ENCODE data around the gene ARL8A. TPM values are rescaled to one million over a fixed set of nuclear protein-coding genes. Genes with fewer than 3 reads are reported as not detected.

The ARL8A gene
- total and polyA plus RNA-seq, 2 experiments from 2014 or later = 42.1 to 45.3 TPM

DNA sequence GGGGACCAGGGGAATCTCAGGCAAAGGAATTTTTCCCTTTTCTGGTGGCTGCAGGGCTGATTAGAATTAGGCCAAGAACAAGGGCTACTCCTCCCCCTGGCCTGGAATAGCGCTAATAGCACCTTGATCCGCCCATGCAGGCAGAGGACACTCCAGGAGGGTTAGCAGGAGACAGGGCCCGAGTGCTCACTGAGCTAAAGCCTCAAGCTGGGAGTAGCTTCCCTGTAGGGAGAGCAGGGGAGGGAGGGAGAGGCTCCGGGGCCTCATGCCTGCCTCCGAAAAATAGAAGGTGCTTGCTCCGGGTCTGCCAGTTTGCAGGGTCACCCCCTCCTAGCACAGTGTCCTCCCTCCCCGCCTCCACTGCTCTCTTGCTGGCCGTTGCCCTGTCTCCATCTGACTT lies 12.1 kb upstream of the ARL8A start:
- TF ChIP-seq, protein P1, sequence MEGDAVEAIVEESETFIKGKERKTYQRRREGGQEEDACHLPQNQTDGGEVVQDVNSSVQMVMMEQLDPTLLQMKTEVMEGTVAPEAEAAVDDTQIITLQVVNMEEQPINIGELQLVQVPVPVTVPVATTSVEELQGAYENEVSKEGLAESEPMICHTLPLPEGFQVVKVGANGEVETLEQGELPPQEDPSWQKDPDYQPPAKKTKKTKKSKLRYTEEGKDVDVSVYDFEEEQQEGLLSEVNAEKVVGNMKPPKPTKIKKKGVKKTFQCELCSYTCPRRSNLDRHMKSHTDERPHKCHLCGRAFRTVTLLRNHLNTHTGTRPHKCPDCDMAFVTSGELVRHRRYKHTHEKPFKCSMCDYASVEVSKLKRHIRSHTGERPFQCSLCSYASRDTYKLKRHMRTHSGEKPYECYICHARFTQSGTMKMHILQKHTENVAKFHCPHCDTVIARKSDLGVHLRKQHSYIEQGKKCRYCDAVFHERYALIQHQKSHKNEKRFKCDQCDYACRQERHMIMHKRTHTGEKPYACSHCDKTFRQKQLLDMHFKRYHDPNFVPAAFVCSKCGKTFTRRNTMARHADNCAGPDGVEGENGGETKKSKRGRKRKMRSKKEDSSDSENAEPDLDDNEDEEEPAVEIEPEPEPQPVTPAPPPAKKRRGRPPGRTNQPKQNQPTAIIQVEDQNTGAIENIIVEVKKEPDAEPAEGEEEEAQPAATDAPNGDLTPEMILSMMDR (IDR thresholded peaks at IDR 0.05; ENCODE audit: low read depth, low read length) = no peak

DNA sequence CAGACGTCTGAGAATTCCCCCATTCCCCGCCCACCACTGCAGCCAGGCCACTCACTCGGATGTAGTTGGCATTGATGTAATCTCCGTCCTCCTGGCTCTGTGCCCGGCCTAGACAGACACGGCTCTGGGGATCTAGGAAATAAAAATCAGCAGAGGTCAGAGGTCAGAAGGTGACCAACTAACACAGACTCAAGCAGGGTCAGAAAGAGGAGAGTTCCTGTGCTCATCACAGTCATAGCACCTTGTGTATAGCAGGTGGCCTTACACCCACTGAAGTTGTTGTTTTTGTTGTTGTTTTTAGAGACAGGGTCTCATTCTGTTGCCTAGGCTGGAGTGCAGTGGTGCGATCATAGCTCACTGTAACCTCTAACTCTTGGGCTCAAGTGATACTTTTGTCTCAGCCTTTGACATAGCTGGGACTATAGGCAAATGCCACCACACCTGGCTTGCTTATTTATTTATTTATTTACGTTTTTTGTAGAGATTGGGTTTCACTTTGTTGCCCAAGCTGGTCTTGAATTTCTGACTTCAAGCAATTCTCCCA lies 11.0 kb upstream of the ARL8A start:
- TF ChIP-seq, protein P1 (IDR thresholded peaks at IDR 0.05; ENCODE audit: low read depth, low read length) = no peak
- Histone ChIP-seq H3K9me3 (ENCODE audit: low read depth) (no peaks in the 10 kb centered on the region), H3K27me3 (no peaks in the 10 kb centered on the region), H3K27ac (no peak overlapping the region), H3K4me1 (ENCODE audit: low read depth) (peaks cover 3% of the 10 kb centered on the region), H3K4me3 (no peak overlapping the region), H3K36me3 (no peaks in the 10 kb centered on the region)
- no peak for DNase-seq (ENCODE audit: low read depth in 1 of 2, low spot score in 1 of 2)

More for the DNA sequence above, 12.1 kb upstream of the ARL8A start:
- H3K27ac ChIP-seq = no peak overlapping the region
- no peaks in the 10 kb centered on the region for H3K36me3 ChIP-seq
- no peaks in the 10 kb centered on the region for H3K27me3 ChIP-seq
- DNase-seq (ENCODE audit: low read depth in 1 of 2, low spot score in 1 of 2) = no peak
- H3K4me1 ChIP-seq (ENCODE audit: low read depth) = peaks cover 10% of the 10 kb centered on the region
- H3K4me3 ChIP-seq = no peak overlapping the region
- H3K9me3 ChIP-seq (ENCODE audit: low read depth) = no peaks in the 10 kb centered on the region

DNA sequence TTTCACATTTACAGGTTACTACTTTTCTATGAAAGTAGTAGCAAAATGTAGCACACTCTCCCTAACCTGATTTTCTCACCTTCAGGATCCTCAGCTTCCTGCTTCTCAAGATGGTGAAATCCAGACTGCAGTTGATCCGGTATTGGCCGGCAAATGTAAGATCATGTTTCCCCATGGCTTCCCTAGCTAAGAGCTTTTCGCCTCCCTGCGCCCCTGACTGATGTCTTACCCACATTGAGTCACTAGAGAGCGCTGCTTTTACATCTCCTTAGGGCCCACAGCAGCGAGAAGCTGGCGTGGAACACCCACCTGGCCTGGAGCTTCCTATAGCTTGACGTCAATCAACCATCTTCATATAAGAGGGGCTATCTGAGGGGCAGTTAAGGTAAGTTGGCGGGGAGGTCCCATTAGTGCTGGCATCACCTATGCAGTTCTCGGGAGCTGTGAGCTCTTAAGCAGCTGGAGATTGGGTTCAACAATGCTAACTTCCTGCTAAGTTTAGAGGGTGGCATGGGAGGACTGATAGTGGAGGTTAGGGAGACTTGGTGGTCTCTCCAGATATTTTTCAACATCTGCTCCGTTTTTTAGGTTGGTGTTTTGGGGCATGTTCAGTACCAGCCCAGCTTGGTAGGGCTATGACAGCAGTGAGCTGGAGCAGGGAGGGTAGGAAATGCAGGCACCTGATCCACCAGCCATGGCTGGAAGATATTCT lies 10.4 kb upstream of the ARL8A start:
- Histone ChIP-seq H3K9me3 (ENCODE audit: low read depth) (no peaks in the 10 kb centered on the region), H3K4me3 (no peak overlapping the region), H3K27ac (no peak overlapping the region), H3K27me3 (no peaks in the 10 kb centered on the region), H3K36me3 (no peaks in the 10 kb centered on the region), H3K4me1 (ENCODE audit: low read depth) (peaks cover 3% of the 10 kb centered on the region)
- DNase-seq (ENCODE audit: low read depth in 1 of 2, low spot score in 1 of 2) = peak; percentile 81 to 84
- TF ChIP-seq, protein P1 (IDR thresholded peaks at IDR 0.05; ENCODE audit: low read depth, low read length) = peak; percentile 74

DNA sequence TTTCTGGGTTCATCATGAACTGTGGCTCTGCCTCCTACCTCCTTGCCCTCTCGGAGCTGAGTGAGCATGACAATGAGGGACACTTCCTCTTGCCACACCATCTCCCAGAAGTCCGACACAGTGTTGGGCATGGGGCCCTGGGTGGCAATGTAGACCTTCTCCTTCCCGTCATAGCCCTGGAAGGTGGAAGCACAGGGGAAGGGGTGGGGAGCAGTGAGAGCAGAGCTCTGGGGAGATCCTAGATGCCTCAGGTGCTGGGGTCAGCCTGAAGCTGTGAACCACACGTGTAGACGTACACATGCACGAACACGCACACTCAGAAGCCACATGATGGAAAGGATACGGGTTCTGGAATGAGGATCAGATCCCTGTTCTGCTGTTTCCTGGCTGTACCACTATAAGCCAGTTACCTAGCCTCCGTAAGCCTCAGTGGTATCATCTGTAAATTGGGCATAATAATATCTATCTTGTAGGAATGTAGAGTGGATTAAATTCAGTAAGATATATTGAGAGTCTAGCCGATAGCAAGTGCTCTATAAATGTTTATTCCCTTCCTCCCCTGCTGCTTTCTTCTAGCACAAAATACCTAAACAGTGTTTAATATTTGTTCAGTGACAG lies 9.7 kb upstream of the ARL8A start:
- Histone ChIP-seq H3K4me1 (ENCODE audit: low read depth) (peaks cover 1% of the 10 kb centered on the region), H3K27me3 (no peaks in the 10 kb centered on the region), H3K27ac (no peak overlapping the region), H3K4me3 (no peak overlapping the region), H3K36me3 (no peaks in the 10 kb centered on the region), H3K9me3 (ENCODE audit: low read depth) (no peaks in the 10 kb centered on the region)
- DNase-seq (ENCODE audit: low read depth in 1 of 2, low spot score in 1 of 2) = no peak
- TF ChIP-seq, protein P1 (IDR thresholded peaks at IDR 0.05; ENCODE audit: low read depth, low read length) = no peak

DNA sequence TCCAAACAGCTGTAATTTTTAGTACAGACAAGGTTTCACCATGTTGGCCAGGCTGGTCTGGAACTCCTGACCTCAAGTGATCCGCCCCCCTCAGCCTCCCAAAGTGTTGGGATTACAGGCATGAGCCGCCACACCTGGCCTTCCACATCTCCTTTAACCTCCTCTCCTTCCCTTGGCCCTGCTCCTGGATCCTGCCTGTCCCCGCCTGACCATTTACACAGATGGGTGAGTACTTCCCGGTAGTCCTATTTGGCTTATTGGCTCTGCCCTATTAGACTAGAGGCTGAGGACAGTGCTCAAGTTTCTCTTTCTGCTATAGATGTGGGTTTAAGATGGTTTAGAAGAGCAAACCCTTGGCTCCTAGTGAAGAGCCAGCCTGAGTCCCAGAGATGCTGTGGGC lies 8.7 kb upstream of the ARL8A start:
- Histone ChIP-seq H3K27me3 (no peaks in the 10 kb centered on the region), H3K27ac (no peak overlapping the region), H3K4me3 (no peak overlapping the region), H3K4me1 (ENCODE audit: low read depth) (no peaks in the 10 kb centered on the region), H3K36me3 (no peaks in the 10 kb centered on the region), H3K9me3 (ENCODE audit: low read depth) (no peaks in the 10 kb centered on the region)
- TF ChIP-seq, protein P1 (IDR thresholded peaks at IDR 0.05; ENCODE audit: low read depth, low read length) = no peak
- DNase-seq (ENCODE audit: low read depth in 1 of 2, low spot score in 1 of 2) = no peak

Measured in cardiac muscle cell (in vitro differentiated cells and primary cell).